OCI-LY7 (cell line): Measurements from ENCODE around the gene CEP76. TPM values are rescaled to one million over a fixed set of nuclear protein-coding genes. Genes with fewer than 3 reads are reported as not detected.

Source experiments
- BruUV-seq: library from RNA; stranded (reverse); fragments of 400-500 nt; replicated peaks from 2 replicates; lab custom pipeline; 2021; lab: Mats Ljungman, UMichigan
- CTCF ChIA-PET: fragments of 300-600 bp; sonication (Branson Sonifier 250); formaldehyde crosslinking; loops from one replicate; lab custom pipeline; 2022; ENCODE audit warnings: antibody characterized with exemption; ENCODE audit not compliant: unreplicated experiment; lab: Charles Lee
- POLR2A ChIA-PET: fragments of 300-600 bp; sonication (Branson Sonifier 250); formaldehyde crosslinking; loops from one replicate; lab custom pipeline; 2022; ENCODE audit warnings: antibody characterized with exemption; lab: Charles Lee
- DNase-seq: peaks from one replicate; pipeline ENCODE4 v3.0.0-alpha.2; 2015; ENCODE audit warnings: low spot score
- H2AFZ ChIP-seq: fragments of 200-600 bp; sonication (generic), shearing (Covaris generic); 2 replicates; pipeline ENCODE4 v1.6.1; 2014; ENCODE audit warnings: mild to moderate bottlenecking, antibody characterized with exemption, low read length, moderate library complexity
- H3K27ac ChIP-seq: fragments of 200-600 bp; sonication (generic); 2 replicates; pipeline ENCODE4 v1.5.1; 2014; ENCODE audit warnings: mixed run types, low read depth, mild to moderate bottlenecking, moderate library complexity, low read length, inconsistent platforms; ENCODE audit not compliant: poor library complexity, severe bottlenecking
- H3K36me3 ChIP-seq: fragments of 200-600 bp; sonication (generic); 2 replicates; pipeline ENCODE4 v1.6.1; 2014; ENCODE audit warnings: mild to moderate bottlenecking, antibody characterized with exemption, low read length, moderate library complexity, mixed read lengths; ENCODE audit not compliant: insufficient read depth
- H3K4me1 ChIP-seq: fragments of 200-600 bp; sonication (generic); 2 replicates; pipeline ENCODE4 v1.5.1; 2014; ENCODE audit warnings: mild to moderate bottlenecking, low read length; ENCODE audit not compliant: insufficient read depth, poor library complexity, severe bottlenecking
- H3K4me2 ChIP-seq: fragments of 200-600 bp; sonication (generic); 2 replicates; pipeline ENCODE4 v1.6.1; 2014; ENCODE audit warnings: mild to moderate bottlenecking, low read length
- H3K4me3 ChIP-seq: fragments of 200-600 bp; sonication (generic); 2 replicates; pipeline ENCODE4 v1.5.1; 2014; ENCODE audit warnings: mild to moderate bottlenecking, low read depth, low read length; ENCODE audit not compliant: poor library complexity, severe bottlenecking
- H3K79me2 ChIP-seq: fragments of 200-600 bp; sonication (generic); 2 replicates; pipeline ENCODE4 v1.6.1; 2016; ENCODE audit warnings: low read depth, mild to moderate bottlenecking, low read length, moderate library complexity, mixed read lengths; ENCODE audit not compliant: insufficient read depth
- H3K9me2 ChIP-seq: fragments of 200-600 bp; sonication (generic); 2 replicates; pipeline ENCODE4 v1.6.1; 2016; ENCODE audit warnings: mild to moderate bottlenecking, low read length, mixed read lengths; ENCODE audit not compliant: insufficient read depth
- H3K9me3 ChIP-seq: fragments of 200-600 bp; sonication (generic); 2 replicates; pipeline ENCODE4 v1.6.1; 2014; ENCODE audit warnings: mild to moderate bottlenecking, mixed run types, low read length, mixed read lengths
- H4K20me1 ChIP-seq: fragments of 200-600 bp; sonication (generic); 2 replicates; pipeline ENCODE4 v1.6.1; 2014; ENCODE audit warnings: mild to moderate bottlenecking, antibody characterized with exemption, low read length, moderate library complexity, mixed read lengths; ENCODE audit not compliant: insufficient read depth
- CTCF ChIP-seq: fragments of 200-600 bp; sonication (generic); conservative IDR thresholded peaks from 2 replicates; pipeline ENCODE4 v1.5.1; 2014; ENCODE audit warnings: mild to moderate bottlenecking, antibody characterized with exemption, low read length, moderate library complexity, mixed read lengths
- EZH2phosphoT487 ChIP-seq: fragments of 200-600 bp; sonication (generic); IDR thresholded peaks from 2 replicates; pipeline ENCODE4 v1.6.1; 2018; ENCODE audit warnings: low read depth, borderline replicate concordance, mild to moderate bottlenecking, mixed run types, antibody characterized with exemption, low read length, moderate library complexity, mixed read lengths
- intact Hi-C: fragments of 100-400 bp; cut with micrococcal nuclease; formaldehyde crosslinking; loops from one replicate; pipeline ENCODE4 v1.10.0; 2022; ENCODE audit not compliant: unreplicated experiment
- total RNA-seq, 2 experiments: library from RNA; depleted of rRNA in 1 of 2; stranded (reverse); fragments of >200 nt in 1 of 2; shearing (Covaris generic) in 1 of 2; gene quantifications; 2 replicates each; pipeline ENCODE4 v1.2.3, GENCODE V29; 2014 to 2022

Gene CEP76
- total RNA-seq, 2 experiments from 2014 or later, result 14.1 to 22.1 TPM

GRCh38 chr18:12656605-12656937 lies 46.0 kb downstream of the CEP76 start:
- no peak overlapping the region for H3K27ac ChIP-seq
- H2AFZ ChIP-seq, result no peak overlapping the region; the same call in 1 of the 2 replicates
- TF ChIP-seq EZH2phosphoT487 (0 out of 2 replicates have a peak, but pooled peaks have one; percentile 71), CTCF (no peak)
- H3K36me3 ChIP-seq, result no peaks in the 10 kb centered on the region
- no peaks in the 10 kb centered on the region for H3K9me3 ChIP-seq
- no TSS peak for BruUV-seq
- ChIA-PET CTCF (no interaction called here), POLR2A (no interaction called here)
- peak overlapping the region; percentile 70; the same call in 1 of the 2 replicates for H3K4me2 ChIP-seq
- no peak overlapping the region for H3K4me3 ChIP-seq
- no peaks in the 10 kb centered on the region for H3K79me2 ChIP-seq
- H3K9me2 ChIP-seq, result no peaks in the 10 kb centered on the region
- peaks cover 3% of the 10 kb centered on the region for H3K4me1 ChIP-seq
- no peak for DNase-seq
- intact Hi-C loops, result no loop called here
- no peaks in the 10 kb centered on the region for H4K20me1 ChIP-seq

GRCh38 chr18:12654971-12655370 lies 47.6 kb downstream of the CEP76 start:
- POLR2A ChIA-PET, result no interaction called here
- Histone ChIP-seq H3K79me2 (no peaks in the 10 kb centered on the region), H4K20me1 (no peaks in the 10 kb centered on the region), H3K27ac (no peak overlapping the region), H2AFZ (no peak overlapping the region), H3K4me1 (peaks cover 3% of the 10 kb centered on the region), H3K9me3 (no peaks in the 10 kb centered on the region), H3K4me2 (no peak overlapping the region), H3K36me3 (no peaks in the 10 kb centered on the region), H3K4me3 (no peak overlapping the region), H3K9me2 (no peaks in the 10 kb centered on the region)
- TF ChIP-seq EZH2phosphoT487 (no peak), CTCF (no peak)
- CTCF ChIA-PET, result no interaction called here
- DNase-seq, result no peak
- intact Hi-C loops, result no loop called here
- BruUV-seq, result no TSS peak

- DNase-seq, result no peak
Observed at GRCh38 chr18:12652861-12653401, 49.6 kb downstream of the CEP76 start.

More at GRCh38 chr18:12652861-12653401, 49.6 kb downstream of the CEP76 start:
- H3K9me2 ChIP-seq, result no peaks in the 10 kb centered on the region
- no peaks in the 10 kb centered on the region for H3K36me3 ChIP-seq
- no peak overlapping the region for H3K27ac ChIP-seq
- POLR2A ChIA-PET, result interaction anchor here (0.7 kb wide), 1 partner anchor 13 kb away, joined by 3 read pairs; no protein-coding TSS in a partner anchor
- no peaks in the 10 kb centered on the region for H3K4me1 ChIP-seq
- no peaks in the 10 kb centered on the region for H3K9me3 ChIP-seq
- TF ChIP-seq CTCF (no peak), EZH2phosphoT487 (peak; percentile 14; the same call in 1 of the 2 replicates)
- H3K4me2 ChIP-seq, result no peak overlapping the region
- intact Hi-C loops, result no loop called here
- no peaks in the 10 kb centered on the region for H4K20me1 ChIP-seq
- BruUV-seq, result no TSS peak
- CTCF ChIA-PET, result no interaction called here
- H3K4me3 ChIP-seq, result no peak overlapping the region
- H3K79me2 ChIP-seq, result no peaks in the 10 kb centered on the region
- H2AFZ ChIP-seq, result no peak overlapping the region
